Limb (tissue), 2 donors: Measurements from ENCODE around the gene KHDC1.
A peak's percentile ranks its signal among the peaks of the same experiment; 100 is the strongest.
"Not testable (repeated sequence)": the region's sequence is repeated elsewhere in the genome, so short reads cannot be mapped to it uniquely, and the experiment has no call there.

Experiments used
- DNase-seq, 2 donors: peaks; one replicate each; pipeline ENCODE4 v3.0.0-alpha.2; 2016; ENCODE audit errors: extremely low spot score in 2 of 2

The KHDC1 gene, protein sequence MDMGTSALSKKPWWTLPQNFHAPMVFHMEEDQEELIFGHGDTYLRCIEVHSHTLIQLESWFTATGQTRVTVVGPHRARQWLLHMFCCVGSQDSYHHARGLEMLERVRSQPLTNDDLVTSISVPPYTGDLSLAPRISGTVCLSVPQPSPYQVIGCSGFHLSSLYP

DNA sequence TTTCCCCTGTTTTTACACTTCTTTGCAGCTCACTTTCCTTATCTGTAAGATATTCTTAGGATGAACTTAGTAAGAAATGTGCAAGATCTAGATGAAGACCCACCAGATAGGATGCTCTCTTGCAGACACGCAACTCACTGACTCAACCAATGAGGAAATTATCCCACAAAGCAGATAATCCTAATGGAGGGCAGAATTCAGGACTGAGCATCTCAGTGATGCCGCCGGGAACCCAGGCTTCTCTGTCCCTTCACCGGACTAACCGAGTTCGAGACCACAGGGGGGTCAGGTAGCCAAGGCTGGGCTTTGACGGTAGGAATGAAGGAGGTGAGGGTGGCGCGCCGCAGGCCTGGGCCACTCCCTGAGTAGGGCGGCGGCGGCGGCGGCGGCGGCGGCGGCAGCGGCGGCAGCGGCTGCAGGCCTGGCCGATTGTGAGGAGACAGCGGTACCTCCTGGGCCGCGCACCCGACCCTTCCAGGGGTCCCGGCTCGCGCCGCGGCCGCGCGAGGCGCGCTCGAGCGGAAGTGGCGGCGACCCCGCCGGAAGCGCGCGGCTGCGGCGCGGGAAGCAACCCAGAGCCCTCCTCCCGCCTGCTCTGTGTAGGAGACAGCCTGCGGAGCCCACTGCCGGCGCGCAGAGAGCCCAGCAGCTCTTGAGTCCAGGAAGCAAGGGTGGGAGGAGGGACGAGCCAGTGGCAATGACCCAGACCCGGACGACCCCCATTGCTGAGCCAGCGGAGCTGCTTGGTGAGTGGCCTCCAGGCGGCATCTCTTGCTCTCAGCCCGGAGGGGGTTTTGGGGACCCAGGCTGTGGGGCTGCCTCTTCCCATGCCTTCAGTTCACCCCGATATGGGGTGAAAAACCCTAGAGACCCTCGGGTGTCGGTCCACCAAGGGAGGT, at the start of gene KHDC1:
KHDC1 (minus strand) TSS at position 526 of the 899 bp plus-strand sequence. CDS start 20,679 bp downstream, outside the sequence.
- DNase-seq, result peak; percentile 67 to 82

DNA sequence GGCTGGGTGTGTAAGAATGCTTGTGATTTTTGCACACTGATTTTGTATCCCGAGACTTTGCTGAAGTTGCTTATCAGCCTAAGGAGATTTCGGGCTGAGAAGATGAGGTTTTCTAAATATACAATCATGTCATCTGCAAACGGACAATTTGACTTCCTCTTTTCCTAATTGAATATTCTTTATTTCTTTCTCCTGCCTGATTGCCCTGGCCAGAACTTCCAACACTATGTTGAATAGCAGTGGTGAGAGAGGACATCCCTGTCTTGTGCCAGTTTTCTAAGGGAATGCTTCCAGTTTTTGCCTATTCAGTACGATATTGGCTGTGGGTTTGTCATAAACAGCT, 47.5 kb upstream of the KHDC1 start:
- DNase-seq, result not testable (repeated sequence)

DNA sequence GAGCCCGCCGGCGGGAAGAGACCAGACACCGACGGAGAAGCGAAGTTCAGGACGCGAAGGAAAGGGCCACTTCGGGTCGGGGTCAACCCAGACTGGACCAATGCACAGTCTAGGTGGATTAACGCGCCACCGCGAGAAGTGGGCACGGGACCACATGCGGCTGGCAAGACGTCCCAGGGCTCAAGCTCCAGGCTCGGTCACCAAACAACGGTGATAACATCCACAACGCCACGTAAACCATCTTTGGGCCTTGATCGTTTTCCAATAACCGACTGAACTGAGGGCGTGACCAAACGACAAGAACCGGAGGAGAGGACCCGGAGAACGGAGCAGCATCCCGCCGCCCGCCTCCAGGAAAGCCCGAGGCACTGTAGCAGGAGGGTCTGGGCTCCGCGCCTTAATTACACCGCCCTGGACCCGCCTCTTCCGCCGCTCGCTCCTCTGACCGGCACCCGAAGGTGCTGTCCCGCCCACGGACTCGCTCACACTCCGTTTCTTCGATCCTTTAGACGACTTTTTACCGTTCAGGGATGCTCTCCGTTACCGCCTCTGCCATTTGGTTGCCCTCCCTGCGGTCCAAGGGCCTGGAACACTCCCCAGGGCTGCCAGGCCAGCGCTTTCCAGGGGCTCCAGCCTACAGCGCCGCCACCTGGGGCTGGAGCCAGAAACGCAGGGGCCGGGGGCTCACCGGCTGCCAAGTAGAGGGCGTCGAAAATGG, 46.9 kb upstream of the KHDC1 start:
- peak; percentile 72 to 80 for DNase-seq

DNA sequence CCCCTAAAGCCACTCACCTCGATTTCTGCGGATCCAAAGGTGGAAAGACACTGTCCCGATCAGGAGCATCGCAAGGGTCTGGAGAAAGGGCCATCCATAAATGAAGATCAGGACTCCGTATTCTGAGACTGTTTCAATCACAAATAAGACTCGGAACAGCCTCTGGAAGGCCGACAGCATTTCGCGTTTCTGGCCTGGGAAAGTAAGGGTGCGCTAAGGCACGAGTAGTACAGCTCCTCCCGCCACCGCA, 46.5 kb upstream of the KHDC1 start:
- DNase-seq, result no peak

DNA sequence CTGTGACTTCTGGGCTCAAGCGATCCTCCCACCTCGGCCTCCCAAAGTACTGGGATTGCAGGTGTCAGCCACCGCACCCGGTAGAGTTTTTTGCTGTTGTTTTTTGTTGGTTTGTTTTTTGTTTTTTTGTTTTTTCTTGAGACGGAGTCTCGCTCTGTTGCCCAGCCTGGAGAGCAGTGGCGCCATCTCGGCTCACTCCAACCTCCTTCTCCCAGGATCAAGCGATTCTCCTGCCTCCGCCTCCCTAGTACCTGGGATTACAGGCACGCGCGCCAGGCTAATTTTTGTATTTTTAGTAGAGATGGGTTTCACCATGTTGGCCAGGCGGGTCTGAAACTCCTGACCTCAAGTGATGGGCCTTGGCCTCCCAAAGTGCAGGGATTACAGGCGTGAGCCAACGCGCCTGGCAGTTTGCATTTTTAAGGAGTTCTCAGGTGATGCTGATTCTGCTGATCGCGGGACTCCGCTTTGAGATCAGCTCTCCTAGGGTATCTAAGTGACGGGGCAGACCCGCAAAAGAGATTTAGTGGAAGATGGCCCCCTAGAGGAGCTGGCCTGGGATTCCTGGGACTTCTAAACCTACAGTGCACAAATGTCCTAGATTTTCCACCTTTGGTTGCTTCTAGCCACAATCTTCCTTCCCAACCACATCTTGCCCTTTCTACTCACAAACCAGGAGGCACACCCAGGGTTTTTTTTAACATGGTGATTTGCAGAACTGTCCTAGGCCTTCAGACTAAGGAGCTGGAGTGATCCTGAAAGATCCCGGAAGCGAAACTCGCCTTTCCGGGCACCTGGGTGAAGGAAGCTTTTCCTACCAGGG, 45.9 kb upstream of the KHDC1 start:
- no peak for DNase-seq

DNA sequence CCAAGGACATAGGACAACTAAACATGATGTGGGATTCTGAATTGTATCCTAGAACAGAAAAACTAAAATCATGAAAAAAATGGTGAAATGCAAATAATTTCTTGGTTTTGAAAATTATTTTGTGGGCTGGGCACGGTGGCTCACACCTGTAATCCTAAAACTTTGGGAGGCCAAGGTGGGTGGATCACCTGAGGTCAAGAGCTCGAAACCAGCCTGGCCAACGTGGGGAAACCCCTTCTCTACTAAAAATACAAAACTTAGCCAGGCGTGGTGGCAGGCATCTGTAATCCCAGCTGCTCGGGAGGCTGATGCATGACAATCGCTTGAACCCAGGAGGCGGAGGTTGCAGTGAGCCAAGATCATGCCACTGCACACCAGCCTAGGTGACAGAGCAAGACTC, 40.8 kb upstream of the KHDC1 start:
- DNase-seq, result not testable (repeated sequence)

DNA sequence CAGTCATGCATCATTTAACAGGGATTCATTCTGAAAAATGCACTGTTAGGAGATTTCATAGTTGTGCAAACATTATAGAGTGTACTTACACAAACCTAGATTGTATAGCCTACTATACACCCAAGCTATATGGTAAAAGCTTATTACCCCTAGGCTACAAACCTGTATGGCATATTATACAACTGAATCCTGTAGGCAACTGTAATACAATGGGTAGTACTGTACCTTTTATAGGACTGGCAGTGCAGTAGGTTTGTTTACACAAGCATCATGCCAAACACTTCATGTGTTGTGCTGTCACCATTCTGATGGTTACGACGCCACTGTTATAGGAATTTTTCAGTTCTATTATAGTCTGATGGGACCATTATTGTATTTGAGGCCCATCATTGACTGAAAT, 39.3 kb upstream of the KHDC1 start:
- no peak for DNase-seq

DNA sequence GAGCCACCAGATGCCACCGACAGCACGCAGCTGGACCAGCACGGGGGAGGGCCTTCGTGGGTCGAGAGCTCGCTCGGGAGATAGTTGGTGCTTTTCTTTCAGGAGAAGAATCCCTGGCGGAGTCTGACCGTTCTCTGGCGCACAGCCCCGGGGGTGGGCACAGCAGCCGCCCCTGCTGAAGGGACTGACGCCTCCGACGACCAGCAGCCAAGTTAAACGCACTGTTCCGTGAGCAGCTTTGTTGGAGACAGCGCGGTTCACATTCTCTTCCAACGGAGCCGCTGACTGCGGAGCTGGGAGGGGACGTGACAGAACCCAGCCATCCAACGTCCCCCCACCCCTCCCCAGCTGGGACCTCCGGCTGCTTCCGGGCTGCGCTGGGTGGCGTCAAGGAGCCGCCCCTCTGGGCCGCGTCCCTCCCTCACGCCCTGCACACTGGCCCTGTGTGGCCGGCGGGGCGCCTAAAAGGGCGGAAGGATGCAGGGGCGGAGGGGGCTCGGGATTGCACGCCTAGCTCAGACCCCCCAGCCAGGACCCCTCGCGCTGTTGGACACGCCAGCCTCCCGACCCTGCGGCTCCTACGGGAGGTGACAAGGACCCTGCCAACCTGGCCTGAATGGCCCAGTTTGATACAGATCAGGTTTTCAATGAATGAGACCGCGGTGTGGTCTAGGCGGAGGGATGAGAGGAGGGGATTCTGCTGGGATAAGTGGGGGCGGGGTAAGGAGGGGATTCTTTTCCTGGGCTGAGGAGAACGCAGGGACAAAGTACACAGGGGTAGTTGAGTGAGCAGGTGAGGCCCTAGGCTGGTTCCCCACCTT, 36.4 kb upstream of the KHDC1 start:
- DNase-seq, result peak in 1 of 2 donors; percentile 50

DNA sequence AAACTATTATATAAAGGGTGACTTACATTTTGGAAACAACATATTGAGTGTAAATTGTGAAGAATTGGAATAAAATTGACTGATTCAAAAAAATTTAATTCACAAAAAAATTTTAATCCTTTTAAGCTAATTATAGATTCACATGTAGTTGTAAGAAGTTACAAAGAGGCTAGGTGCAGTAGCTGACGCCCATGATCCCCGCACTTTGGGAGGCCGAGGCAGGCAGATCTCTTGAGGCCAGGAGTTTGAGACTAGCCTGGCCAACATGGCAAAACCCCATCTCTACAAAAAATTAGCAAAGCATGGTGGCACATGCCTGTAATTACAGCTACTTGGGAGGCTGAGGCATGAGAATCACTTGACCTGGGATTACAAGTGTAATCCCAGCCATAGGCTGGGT, 30.3 kb upstream of the KHDC1 start:
- no peak for DNase-seq

DNA sequence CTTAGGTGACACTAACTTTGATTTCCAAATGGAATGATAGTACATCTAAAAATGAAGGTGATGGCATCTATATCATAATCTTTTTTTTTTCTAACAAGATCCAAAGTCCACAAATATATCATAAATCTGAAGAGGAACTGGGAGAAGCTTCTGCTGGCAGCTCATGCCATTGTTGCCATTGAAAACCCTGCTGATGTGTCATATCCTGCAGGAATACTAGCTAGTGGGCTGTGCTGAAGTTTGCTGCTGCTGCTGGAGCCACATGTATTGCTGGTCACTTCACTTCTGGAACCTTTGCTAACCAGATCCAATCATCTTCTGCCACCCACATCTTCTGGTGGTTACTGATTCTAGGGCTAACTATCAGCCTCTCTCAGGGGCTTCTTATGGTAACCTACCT, 27.4 kb upstream of the KHDC1 start:
- DNase-seq, result no peak

DNA sequence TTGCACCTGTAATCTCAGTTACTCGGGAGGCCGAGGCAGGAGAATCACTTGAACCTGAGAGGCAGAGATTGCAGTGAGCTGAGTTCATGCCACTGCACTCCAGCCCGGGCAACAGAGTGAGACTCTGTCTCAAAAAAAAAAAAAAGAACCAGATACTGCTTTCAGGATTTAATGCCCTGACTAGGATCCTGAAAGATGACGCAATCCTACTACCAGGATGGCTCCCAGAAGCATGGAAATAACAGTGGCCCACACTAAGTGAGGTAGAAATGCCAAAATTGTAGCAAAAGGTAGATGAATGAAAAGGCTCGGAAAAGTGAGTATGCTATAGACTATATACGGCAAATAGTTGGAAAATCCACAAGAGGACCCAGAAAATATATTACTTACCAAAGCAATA, 23.8 kb upstream of the KHDC1 start:
- no peak for DNase-seq

DNA sequence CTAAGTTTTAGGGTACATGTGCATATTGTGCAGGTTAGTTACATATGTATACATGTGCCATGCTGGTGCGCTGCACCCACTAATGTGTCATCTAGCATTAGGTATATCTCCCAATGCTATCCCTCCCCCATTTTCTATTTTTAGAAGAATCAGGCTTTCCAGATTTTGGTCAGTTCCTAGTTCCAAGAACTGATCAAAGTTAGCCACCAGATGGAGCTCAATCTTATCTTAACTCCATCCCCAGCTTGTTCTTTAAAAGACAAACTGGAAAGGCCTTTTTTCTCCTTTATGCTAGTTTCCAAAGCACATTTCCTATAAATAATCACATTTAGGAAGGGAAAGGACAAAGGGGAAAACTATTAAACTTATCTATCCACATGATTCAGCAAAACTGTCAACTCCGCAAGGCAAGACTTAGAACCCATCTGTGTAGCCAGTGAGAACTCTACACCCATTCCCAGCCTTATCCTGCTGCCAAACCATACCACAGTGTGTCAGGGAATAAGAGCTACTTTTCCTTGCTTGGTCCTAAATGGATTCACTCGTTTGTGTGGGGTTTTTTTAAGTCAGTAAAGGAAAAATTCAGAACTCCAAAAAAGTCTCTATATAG, 22.8 kb upstream of the KHDC1 start:
- DNase-seq, result peak in 1 of 2 donors; percentile 68

DNA sequence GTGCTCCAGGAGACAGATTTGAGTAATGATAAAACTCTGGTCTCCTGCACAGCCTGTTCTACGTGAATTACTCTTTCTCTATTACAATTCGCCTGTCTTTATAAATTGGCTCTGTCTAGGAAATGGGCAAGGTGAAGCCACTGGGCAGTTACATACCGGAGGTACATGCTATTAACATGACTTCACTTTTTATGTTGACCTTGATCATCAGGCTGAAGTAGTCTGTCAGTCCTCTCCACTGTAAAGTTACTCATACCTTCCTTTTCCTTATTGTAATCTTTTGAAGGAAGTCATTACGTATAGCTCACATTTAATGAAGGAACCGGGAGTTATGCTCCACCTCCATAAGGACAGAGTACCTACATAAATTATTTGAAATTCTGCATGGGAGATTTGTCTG, 19.9 kb upstream of the KHDC1 start:
- no peak for DNase-seq

DNA sequence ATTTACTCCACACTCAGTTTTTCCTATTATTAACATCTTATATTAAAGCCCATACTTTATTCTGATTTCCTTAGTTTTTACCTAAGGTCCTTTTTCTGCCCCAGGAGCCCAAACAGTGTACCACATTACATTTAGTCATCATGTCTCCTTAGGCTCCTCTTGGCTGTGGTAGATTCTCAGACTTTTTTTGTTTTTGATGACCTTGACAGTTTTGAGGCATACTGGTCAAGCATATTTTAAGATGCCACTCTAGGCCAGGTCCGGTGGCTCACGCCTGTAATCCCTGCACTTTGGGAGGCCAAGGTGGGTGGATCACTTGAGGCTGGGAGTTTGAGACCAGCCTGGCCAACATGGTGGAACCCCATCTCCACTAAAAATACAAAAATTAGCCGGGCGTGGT, 18.7 kb upstream of the KHDC1 start:
- not testable (repeated sequence) for DNase-seq

DNA sequence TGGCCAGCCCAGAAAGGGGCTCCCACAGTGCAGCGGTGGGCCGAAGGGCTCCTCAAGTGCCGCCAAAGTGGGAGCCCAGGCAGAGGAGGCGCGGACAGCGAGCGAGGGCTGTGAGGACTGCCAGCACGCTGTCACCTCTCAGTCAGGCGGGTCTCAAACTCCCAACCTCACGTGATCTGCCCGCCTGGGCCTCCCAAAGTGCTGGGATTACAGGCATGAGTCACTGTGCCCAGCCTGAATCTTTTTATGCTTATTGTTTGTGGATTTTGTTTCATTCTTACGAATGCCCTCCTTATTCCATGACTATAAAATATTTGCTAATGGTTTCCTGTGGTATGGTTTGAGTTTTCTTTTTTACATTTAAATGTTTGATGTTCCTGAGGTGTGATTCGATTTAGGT, 6.3 kb upstream of the KHDC1 start:
- DNase-seq, result not testable (repeated sequence)

DNA sequence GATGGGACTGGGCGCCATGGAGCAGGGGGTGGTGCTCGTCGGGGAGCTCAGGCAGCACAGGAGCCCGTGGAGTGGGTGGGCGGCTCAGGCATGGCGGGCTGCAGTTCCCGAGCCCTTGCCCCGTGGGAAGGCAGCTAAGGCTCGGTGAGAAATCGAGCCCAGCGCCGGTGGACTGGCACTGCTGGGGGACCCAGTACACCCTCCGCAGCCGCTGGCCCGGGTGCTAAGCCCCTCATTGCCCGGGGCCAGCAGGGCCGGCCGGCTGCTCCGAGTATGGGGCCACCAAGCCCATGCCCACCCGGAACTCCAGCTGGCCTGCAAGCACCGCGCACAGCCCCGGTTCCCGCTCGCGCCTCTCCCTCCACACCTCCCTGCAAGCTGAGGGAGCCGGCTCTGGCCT, 5.9 kb upstream of the KHDC1 start:
- not testable (repeated sequence) for DNase-seq

DNA sequence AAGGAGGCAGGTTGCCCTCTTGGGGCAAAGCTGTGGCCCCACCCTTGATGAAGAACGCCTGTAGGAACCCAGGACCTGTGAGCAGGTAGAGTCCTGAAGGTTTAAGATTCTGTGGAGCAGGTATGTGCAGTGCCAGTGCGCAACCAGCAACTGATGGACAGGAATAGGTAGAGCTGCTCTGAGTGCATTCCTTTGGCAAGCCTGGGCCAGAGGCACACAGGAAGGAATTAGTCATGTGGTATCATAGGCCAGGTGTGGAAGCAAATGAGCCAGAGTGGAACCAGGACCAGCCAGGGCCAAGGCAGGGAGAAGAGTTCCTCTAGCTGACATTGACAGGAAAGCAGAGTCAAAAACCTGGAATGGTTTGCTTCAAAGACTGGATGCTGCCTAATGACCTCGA, 1.4 kb upstream of the KHDC1 start:
- no peak for DNase-seq

DNA sequence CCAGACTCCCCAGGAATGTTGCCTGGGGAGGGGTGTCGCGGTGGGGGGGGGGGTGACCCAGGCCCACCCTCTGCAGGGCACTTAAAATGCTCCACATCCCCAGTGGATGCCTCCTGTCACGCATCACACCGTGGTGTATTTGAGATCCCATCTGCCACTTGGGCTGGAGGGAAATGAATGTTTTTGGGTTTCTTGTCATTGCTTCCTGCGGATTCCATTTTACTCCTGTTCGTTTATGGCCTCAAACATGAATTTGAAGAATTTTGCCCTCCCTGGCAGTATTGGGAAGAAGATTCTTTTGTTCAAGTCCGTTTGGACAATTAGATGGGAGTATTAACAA, 544 bp upstream of the KHDC1 start:
- DNase-seq, result no peak

DNA sequence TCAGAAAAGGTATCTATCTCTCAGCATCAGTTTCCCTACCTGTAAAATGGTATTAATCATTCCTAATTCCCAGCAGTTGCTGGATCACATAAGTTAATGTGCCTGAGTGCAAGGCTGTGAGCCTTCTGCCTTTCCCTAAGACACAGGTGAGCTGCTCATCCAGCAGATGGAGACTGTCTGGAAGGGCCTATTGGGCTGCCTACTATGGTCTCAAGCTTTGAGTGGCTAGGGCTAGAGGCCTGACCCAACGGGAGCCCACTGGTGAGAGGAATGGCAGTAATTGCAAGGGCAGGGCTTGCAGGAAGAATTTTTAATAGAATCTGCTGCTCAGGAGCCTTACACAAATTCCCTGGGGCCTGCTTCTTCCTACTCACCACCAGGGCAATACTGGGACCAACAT, 4.3 kb downstream of the KHDC1 start:
- no peak for DNase-seq

DNA sequence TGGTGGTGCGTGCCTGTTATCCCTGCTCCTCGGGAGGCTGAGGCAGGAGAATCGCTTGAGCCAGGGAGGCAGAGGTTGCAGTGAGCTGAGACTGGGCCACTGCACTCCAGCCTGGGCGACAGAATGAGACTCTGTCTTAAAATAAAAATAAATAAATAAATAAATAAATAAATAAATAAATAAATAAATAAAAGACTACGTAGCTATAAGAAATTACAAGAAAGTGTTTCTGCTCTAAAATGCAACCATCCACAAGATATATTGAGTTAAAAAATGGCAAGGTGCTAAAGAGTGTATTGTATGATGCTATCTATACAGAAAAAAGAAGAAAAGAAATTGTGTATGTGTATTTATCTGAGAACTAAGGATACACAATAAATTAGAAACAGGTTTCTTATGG, 8.7 kb downstream of the KHDC1 start:
- not testable (repeated sequence) for DNase-seq

DNA sequence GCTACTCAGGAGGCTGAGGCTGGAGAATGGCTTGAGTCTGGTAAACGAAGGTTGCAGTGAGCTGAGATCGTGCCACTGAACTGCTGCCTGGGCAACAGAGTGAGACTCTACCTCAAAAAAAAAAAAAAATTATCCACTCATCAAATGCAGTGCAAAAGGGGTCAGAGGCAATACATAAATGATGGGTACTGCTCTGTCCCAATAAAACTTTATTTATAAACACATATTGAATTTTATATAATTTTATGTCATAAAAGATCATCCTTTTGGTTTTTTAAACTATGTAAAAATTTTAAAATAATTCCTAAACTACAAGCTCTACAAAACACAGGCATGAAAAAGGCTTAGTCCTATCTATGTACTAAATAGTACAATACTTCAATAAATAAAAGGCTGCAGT, 10.3 kb downstream of the KHDC1 start:
- DNase-seq, result no peak
